Hepatocyte (in vitro differentiated cells): ENCODE data around the gene RABEP2. TPM values are rescaled to one million over a fixed set of nuclear protein-coding genes. Genes with fewer than 3 reads are reported as not detected.

Source experiments
- DNase-seq: peaks from one replicate; pipeline ENCODE4 v3.0.0-alpha.2; 2016; ENCODE audit warnings: low spot score
- H2AFZ ChIP-seq: fragments of 200-600 bp; sonication (generic); 2 replicates; pipeline ENCODE4 v1.6.0; 2016; ENCODE audit warnings: antibody characterized with exemption, mild to moderate bottlenecking
- H3K27ac ChIP-seq: fragments of 200-600 bp; sonication (generic); 2 replicates; pipeline ENCODE4 v1.5.1; 2016; ENCODE audit warnings: mild to moderate bottlenecking
- H3K27me3 ChIP-seq: fragments of 200-600 bp; sonication (generic); 2 replicates; pipeline ENCODE4 v1.6.1; 2016
- H3K36me3 ChIP-seq: fragments of 200-600 bp; sonication (generic); replicated peaks from 2 replicates; pipeline ENCODE4 v1.5.1; 2016; ENCODE audit warnings: low read depth; ENCODE audit not compliant: insufficient read depth
- H3K4me1 ChIP-seq: fragments of 200-600 bp; sonication (generic); 2 replicates; pipeline ENCODE4 v1.5.1; 2016; ENCODE audit warnings: mild to moderate bottlenecking, moderate library complexity; ENCODE audit not compliant: insufficient read depth
- H3K4me2 ChIP-seq: fragments of 200-600 bp; sonication (generic); 2 replicates; pipeline ENCODE4 v1.6.0; 2016
- H3K4me3 ChIP-seq: fragments of 200-600 bp; sonication (generic); 2 replicates; pipeline ENCODE4 v1.5.1; 2016; ENCODE audit warnings: mild to moderate bottlenecking
- H3K79me2 ChIP-seq: fragments of 200-600 bp; sonication (generic); 2 replicates; pipeline ENCODE4 v1.6.0; 2017; ENCODE audit warnings: mild to moderate bottlenecking
- H3K9me2 ChIP-seq: fragments of 200-600 bp; sonication (generic); replicated peaks from 2 replicates; pipeline ENCODE4 v1.6.0; 2017; ENCODE audit warnings: mild to moderate bottlenecking; ENCODE audit not compliant: insufficient read depth
- H3K9me3 ChIP-seq: fragments of 200-600 bp; sonication (generic); 2 replicates; pipeline ENCODE4 v1.5.1; 2016; ENCODE audit warnings: low read depth, mild to moderate bottlenecking
- H4K20me1 ChIP-seq: fragments of 200-600 bp; sonication (generic); 2 replicates; pipeline ENCODE4 v1.6.0; 2016; ENCODE audit warnings: mild to moderate bottlenecking; ENCODE audit not compliant: insufficient read depth, poor library complexity, severe bottlenecking
- CTCF ChIP-seq: fragments of 200-600 bp; sonication (generic); IDR thresholded peaks from 2 replicates; pipeline ENCODE4 v1.5.1; 2016; ENCODE audit warnings: antibody characterized with exemption, mild to moderate bottlenecking; ENCODE audit not compliant: poor library complexity
- EZH2 ChIP-seq: fragments of 200-600 bp; sonication (generic); IDR thresholded peaks from 2 replicates; pipeline ENCODE4 v1.6.1; 2016; ENCODE audit warnings: antibody characterized with exemption, mild to moderate bottlenecking, borderline replicate concordance
- EZH2phosphoT487 ChIP-seq: fragments of 200-600 bp; sonication (generic); IDR thresholded peaks from one replicate; pipeline ENCODE4 v1.6.1; 2018; ENCODE audit warnings: antibody characterized with exemption, mild to moderate bottlenecking, low read depth, moderate library complexity; ENCODE audit not compliant: unreplicated experiment, severe bottlenecking
- WGBS: methylation state at CpG from one replicate; pipeline ENCODE4 v1.1.6; 2016; ENCODE audit warnings: low lambda C conversion rate; ENCODE audit errors: missing lambda C conversion rate; 5-methylcytosine and 5-hydroxymethylcytosine counted together
- polyA plus RNA-seq: library from polyadenylated mRNA; unstranded; fragments of >200 nt; fragmentation: Nextera tagmentation; extraction: Ambion mirVana; gene quantifications from 2 replicates; pipeline ENCODE4 v1.2.1, GENCODE V29; 2016
- total RNA-seq: library from RNA; depleted of rRNA; stranded (reverse); fragments of >200 nt; gene quantifications from 2 replicates; pipeline ENCODE4 v1.2.3, GENCODE V29; 2014

Gene RABEP2
- total and polyA plus RNA-seq, 2 experiments from 2014 or later: 30.3 to 37.2 TPM

- no peaks in the 10 kb centered on the region for H4K20me1 ChIP-seq
- no peak overlapping the region for H3K4me2 ChIP-seq
- H3K79me2 ChIP-seq: no peaks in the 10 kb centered on the region
- no peak for DNase-seq
- WGBS: over 99% methylated on average over 14 of the region's 15 CpGs
- no peaks in the 10 kb centered on the region for H3K27me3 ChIP-seq
- no peak overlapping the region for H3K27ac ChIP-seq
- H3K9me2 ChIP-seq: no peaks in the 10 kb centered on the region
- no peaks in the 10 kb centered on the region for H3K4me1 ChIP-seq
- TF ChIP-seq CTCF (no peak), EZH2phosphoT487 (no peak), EZH2 (no peak)
- H3K36me3 ChIP-seq: no peaks in the 10 kb centered on the region
- H3K9me3 ChIP-seq: no peaks in the 10 kb centered on the region
- H2AFZ ChIP-seq: no peak overlapping the region
- H3K4me3 ChIP-seq: no peak overlapping the region
Measured at GRCh38 chr16:28901862-28902261, 23.2 kb downstream of the RABEP2 start.

GRCh38 chr16:28900601-28901000, 24.4 kb downstream of the RABEP2 start:
- no peaks in the 10 kb centered on the region for H4K20me1 ChIP-seq
- no peaks in the 10 kb centered on the region for H3K9me3 ChIP-seq
- H3K4me2 ChIP-seq: no peak overlapping the region
- no peak overlapping the region for H3K27ac ChIP-seq
- no peak for DNase-seq
- H3K4me3 ChIP-seq: no peak overlapping the region
- no peaks in the 10 kb centered on the region for H3K4me1 ChIP-seq
- 91% methylated on average over 25 of the region's 25 CpGs for WGBS
- no peak overlapping the region for H2AFZ ChIP-seq
- H3K9me2 ChIP-seq: no peaks in the 10 kb centered on the region
- H3K79me2 ChIP-seq: no peaks in the 10 kb centered on the region
- no peak for TF ChIP-seq CTCF
- TF ChIP-seq EZH2: no peak
- TF ChIP-seq EZH2phosphoT487: no peak
- H3K27me3 ChIP-seq: no peaks in the 10 kb centered on the region
- no peaks in the 10 kb centered on the region for H3K36me3 ChIP-seq

- H3K4me2 ChIP-seq: no peak overlapping the region
- no peak for TF ChIP-seq EZH2phosphoT487
- no peak for TF ChIP-seq EZH2
- no peak for TF ChIP-seq CTCF
- no peaks in the 10 kb centered on the region for H3K27me3 ChIP-seq
- no peak overlapping the region for H3K27ac ChIP-seq
- no peaks in the 10 kb centered on the region for H3K9me3 ChIP-seq
- no peaks in the 10 kb centered on the region for H3K4me1 ChIP-seq
- no peaks in the 10 kb centered on the region for H3K36me3 ChIP-seq
- H4K20me1 ChIP-seq: no peaks in the 10 kb centered on the region
- H2AFZ ChIP-seq: no peak overlapping the region
- no peaks in the 10 kb centered on the region for H3K79me2 ChIP-seq
- DNase-seq: no peak
- no peaks in the 10 kb centered on the region for H3K9me2 ChIP-seq
- no peak overlapping the region for H3K4me3 ChIP-seq
- 97% methylated on average over 11 of the region's 11 CpGs for WGBS
Measured at GRCh38 chr16:28899882-28900590, 25.0 kb downstream of the RABEP2 start.
